ENCODE results near the gene SLC11A2. TPM values are rescaled to one million over a fixed set of nuclear protein-coding genes. Genes with fewer than 3 reads are reported as not detected.
"Not testable (repeated sequence)": the region's sequence is repeated elsewhere in the genome, so short reads cannot be mapped to it uniquely, and the experiment has no call there.

Gene SLC11A2
- total RNA-seq, 1 donor from 2014 or later, result 76.6 TPM

DNA sequence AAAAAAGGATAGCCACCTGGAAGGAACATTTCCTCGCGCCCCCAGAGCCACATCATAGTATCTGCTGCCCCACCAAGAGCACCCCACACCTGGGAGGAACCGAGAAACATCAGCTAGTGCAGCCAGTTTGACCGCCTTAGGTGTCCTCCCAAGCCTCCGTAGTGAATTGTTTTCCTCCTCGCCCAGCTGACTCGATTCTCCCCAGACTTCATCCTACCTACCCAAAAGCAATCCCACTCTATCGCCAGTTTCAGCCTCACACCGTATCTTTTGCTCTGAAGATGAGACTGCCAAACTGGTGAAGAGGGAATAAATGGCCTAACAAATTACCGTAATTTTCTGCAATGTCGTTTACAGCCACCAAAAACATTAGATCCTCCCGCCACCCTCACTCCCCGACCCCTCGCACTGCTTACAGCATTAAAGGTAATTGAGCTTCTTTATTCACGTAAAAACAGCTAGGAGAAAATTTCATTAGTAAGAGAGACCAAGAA is 1.2 kb upstream of the SLC11A2 start:
- DNase-seq (ENCODE audit: low spot score), result no peak

DNA sequence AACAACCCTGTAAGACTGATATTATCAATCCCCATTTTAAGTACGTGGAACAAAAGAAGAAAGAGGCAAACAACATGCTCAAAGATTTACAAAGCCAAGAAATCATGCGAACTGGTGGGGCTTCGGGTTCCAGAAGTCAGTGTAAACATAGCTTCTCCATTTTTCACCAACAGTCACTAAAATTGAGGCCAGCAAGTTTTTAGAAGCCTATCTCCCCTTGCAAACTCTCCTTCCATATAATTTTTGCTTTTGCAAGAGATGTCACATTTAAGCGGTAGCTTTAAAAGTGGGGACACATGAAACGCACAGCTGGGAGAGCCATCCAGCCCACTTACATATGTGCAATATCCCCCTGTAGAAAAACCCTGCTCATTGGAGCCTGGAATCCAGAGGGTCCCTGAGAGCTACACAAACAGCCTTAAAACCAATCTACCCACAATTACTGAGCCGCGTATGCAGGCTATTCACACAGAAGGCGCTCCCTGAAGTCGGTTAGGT is 797 bp downstream of the SLC11A2 start:
- peak; percentile 20 for DNase-seq (ENCODE audit: low spot score)

DNA sequence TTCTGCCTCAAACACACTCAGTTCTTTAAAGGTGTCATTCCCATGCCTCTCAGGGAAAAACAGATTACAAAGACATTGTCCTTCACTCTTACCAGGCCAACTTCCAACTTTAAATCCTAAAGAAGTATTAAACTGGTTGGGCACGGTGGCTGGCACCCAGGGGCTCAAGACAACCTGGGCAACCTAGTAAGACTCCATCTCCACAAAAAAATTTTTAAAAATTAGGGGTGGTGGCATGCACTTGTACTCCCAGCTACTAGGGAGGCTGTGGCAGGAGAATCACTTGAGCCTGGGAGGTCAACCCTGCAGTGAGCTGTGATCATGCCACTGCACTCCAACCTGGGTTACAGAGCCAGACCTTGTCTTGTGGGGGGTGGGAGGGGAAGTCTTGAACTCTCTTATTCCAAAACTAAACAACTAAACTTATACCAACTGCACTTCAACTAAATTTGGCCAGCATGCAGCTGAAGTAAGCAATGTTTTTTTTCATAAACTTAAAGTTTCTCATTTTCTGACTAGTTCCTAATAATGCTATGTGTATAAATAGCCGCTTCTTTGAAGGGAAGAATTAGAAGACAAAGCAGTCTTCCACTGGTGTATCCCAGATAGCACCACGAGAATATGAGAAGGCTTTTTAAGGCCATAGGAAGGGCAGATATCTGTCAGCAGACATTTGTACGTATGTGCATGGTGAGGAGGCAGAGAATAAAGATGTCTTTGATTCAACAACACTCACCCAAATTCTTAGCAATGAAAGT is 2.4 kb downstream of the SLC11A2 start:
- no peak for DNase-seq (ENCODE audit: low spot score)

DNA sequence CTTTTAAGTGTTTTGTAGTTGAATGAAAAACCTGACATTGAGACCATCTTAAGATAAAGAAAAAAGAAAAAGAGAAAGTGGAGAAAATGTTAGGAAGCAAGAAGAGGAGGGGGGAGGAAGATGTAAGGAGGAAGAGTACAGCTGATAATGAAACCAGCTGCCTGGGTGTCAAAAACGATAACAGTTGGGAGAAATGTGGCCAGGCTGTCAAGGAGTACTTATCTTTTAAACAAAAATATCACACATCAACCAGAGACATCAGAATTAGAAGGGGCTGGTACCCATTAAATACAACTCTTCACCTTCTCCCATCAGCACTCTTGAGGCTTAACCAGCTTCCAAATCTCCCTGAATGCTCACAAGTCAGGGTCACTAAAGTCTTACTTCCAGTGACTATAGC is 4.5 kb downstream of the SLC11A2 start:
- DNase-seq (ENCODE audit: low spot score), result no peak

DNA sequence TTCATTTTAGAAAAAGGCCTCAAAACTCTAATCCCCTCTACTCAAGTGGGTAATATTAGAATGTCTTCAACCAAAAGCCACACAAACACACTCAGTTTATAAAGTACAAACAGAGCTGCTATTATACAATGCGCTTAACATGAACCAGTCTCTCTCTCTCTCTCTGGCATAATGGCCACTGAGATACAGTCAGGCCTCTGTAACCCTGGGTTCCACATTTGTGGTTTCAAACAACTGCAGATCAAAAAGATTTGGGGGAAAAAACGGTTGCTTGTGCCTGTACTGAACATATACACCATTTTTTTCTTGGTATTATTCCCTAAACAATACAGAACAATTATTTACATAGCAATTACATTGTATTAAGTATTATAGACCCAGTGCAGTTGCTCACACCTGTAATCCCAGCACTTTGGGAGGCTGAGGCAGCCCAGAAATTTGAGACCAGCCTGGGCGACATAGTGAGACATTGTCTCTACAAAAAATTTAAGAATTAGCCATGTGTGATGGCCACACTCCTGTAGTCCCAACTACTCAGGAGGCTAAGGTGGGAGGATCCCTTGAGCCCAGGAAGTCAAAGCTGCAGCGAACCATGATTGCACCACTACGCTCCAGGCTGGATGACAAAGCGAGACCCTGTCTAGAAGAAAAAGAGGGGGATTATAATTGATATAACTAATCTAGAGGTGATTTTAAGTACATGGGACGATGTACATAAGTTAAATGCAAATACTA is 5.6 kb downstream of the SLC11A2 start:
- DNase-seq (ENCODE audit: low spot score), result no peak

DNA sequence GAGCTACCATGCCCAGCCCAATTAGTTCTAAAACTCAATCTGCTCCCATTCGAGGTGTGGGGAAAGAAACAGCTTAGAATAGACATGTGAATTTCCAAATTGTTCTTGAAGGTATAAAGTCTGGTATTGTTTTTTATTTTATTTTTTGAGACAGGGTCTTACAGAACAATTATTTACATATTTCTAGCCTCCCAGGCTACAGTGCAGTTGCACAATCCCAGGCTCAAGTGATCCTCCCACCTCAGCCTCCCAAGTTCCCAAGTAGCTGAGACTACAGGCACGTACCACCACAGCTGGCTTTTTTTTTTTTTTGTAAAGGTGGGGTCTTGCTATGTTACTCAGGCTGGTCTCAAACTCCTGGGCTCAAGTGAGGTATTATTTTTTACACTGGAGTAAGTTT is 6.3 kb downstream of the SLC11A2 start:
- no peak for DNase-seq (ENCODE audit: low spot score)

DNA sequence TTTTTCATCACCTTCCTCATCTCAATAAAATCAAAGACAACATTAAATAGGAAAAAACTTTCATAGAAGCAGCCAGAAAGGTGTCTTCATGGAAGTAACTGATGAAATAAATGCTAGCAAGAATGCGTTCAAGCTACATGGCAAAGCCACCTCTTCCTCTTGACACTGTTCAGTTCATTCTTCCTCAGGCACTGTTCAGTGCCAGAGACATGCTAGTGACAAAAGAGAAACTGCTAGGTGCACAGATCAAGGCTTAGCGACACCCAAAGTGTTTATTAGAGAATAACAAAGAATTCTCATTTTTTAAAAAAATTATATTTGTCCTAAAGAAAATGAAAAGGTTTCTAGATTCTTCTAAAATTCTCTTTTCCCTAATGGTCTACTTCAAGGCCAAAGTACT is 7.2 kb downstream of the SLC11A2 start:
- no peak for DNase-seq (ENCODE audit: low spot score)

DNA sequence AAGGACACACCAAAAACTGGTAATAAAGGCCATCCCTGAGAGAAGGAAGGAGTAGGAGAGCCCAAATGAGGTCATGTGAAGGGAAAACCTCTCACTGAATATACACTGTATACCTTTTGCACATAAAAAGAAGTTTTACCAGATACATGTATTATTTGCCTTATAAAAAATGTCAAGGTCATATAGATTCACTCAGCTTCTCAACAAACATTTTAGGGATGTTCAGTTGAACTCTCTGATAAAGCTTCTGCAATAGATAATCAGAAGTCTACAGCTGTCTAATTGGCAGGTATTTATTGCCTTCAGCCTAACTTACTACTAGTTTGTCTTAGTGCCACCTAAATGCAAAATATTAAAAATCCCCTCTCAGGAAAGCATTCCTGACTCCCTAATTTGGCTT is 8.7 kb downstream of the SLC11A2 start:
- no peak for DNase-seq (ENCODE audit: low spot score)

DNA sequence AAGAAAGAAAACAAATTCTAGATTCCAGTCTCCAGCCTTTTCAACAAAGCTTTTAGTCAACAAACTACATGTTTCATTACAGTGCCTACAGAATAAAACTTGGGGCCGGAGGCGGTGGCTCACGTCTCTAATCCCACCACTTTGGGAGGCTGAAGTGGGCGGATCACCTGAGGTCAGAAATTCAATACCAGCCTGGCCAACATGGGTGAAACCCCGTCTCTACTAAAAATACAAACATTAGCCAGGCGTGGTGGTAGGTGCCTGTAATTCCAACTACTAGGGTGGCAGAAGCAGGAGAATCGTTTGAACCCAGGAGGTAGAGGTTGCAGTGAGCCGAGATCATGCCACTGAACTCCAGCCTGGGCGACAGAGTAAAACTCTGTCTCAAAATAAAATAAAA is 11.7 kb downstream of the SLC11A2 start:
- DNase-seq (ENCODE audit: low spot score), result not testable (repeated sequence)

DNA sequence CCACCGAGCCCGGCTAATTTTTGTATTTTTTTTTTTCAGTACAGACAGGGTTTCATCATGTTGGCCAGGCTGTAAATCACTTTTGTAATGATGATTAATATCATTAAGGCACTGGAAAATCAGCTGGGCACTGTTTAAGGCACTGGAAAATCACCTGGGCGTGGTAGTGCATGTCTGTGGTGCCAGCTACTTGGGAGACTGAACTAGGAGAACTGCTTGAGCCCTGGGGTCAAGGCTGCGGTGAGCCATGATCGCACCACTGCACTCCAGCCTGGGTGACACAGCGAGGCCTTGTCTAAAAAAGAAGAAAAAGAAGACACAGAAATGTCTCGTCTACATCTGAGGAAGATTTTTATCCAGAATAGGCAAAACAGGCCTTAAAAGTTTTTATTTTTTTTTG is 12.7 kb downstream of the SLC11A2 start:
- no peak for DNase-seq (ENCODE audit: low spot score)

DNA sequence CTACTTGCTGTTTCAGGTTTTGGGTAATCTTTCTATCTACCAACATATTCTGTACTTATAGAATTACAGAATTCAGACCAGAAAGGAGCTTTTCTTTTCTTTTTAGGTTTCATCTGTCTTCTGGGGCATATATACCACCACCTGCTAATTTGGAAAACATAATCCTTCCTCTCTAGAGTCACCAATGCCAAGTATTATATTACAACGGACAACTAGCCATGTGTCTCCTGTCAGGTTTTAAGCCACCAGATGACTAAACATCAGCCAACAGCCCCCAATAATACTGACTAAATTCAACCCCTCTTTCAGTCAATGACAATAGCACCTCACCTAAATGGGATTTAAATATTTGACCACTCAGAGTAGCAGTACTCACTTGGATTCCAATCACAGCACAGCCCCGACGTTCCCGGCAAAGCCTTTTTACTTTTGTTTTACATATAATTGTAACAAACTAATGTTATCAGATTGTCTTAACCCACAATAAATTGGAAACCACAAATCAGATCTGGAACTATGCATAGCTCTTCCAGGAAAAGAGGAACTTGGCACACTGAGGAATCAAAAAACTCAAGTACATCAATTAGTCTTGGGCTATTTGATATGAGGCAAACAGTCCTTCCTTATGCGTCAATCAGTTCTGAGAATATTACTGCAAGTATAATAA is 13.5 kb downstream of the SLC11A2 start:
- DNase-seq (ENCODE audit: low spot score), result no peak

DNA sequence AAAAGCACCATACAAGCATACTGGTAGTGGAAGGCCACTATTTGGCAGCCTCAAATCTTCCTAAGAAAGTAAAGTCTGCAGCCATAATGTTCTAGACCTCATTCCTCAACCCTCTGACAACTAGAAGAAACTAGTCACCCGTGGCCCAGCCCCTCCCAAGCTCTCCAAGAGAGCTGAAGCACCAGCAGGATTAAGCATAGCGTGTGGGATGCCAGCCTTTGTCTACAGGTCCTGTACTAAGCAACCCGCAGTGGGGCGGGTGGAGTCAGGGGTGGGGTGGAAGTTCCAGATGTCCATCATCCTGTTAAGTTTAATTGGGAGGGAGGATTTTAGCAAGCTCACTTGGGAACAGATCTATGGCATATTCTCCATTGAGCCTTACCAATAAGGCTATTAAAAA is 14.2 kb downstream of the SLC11A2 start:
- DNase-seq (ENCODE audit: low spot score), result no peak

DNA sequence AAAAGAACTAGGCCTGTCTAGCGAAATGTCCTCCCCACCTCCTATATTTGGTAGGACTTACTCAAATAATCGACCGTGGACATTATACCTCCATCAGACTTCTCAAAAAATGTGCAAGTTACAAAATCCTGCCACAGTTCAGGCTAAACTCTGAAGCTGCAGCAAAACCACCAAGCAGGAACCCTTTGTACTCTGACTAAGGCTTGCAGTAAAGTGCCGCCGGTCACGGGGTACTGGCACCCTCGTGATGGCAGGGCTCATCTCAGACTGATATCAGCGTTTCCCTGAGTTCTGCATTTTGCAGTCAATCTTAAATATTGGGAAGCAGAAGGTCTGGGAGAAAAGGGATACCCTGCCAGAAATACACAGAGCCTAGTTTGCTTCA is 17.1 kb downstream of the SLC11A2 start:
- DNase-seq (ENCODE audit: low spot score), result peak; percentile 70

DNA sequence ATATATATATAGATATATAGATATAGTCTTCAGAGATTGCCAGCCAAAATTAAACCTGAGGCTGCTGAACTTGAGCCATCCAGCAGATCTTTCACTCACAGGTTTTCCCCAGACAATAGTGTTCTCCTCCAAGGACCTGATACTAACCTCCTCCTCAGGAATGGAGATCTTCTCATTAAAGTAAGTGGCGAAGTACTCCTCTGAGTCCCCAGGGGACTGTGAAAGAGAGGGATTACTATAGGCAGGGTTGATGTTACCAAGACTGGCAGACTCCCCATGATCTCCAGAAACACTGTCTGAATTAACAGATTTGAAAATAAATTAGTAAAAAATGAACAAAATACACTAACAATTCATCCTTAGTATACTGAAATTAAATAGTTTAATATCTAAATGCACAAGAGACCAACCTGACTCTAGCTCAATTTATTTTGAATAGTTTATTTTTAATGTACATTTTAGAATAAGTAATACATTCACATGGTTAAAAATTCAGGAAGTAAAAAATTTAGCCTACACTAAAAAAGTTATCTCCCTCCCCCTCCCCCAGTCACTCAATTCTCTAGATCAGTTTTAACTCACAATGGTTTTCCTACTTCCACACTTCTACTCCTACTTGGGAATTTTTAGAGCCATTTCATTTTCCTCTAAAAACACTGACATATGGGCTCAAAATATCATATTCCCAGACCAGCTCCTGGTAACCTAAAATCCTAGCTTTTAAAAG is 17.7 kb downstream of the SLC11A2 start:
- no peak for DNase-seq (ENCODE audit: low spot score)

DNA sequence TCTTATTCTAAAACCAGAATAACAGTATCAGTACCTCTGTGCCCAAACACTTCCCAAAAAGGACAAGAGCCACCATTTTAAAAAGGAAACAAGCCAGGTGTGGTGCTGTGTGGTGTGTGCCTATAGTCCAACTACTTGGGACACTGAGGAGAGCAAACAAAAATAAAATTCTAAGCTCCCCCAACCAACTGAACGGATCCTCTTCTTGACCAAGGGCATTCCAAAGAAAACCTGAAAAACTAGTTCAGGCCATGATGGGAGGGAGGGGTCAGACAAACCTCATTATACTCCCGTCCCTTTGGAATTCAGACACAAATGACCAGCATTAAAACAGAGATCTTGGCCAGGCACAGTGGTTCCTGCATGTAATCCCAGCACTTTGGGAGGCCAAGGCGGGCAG is 20.5 kb downstream of the SLC11A2 start:
- DNase-seq (ENCODE audit: low spot score), result peak; percentile 35

DNA sequence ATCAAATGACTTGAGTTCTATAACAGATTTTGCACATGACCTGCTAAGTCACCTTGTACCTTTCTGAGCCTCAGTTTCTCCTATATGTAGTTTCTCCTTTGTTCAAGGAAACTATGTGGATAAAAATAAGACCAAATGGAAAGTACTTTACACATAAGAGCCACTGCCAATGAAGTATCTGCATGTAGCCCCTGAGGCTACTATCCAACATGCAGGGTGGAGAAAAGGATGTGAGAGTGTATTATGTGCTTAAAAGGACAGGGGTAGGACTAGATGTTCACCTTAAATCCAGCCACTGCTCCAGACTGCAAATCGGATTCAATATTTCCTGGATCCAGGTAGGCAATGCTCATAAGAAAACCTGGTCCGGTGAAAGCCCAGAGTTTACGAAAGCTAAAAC is 21.2 kb downstream of the SLC11A2 start:
- no peak for DNase-seq (ENCODE audit: low spot score)

DNA sequence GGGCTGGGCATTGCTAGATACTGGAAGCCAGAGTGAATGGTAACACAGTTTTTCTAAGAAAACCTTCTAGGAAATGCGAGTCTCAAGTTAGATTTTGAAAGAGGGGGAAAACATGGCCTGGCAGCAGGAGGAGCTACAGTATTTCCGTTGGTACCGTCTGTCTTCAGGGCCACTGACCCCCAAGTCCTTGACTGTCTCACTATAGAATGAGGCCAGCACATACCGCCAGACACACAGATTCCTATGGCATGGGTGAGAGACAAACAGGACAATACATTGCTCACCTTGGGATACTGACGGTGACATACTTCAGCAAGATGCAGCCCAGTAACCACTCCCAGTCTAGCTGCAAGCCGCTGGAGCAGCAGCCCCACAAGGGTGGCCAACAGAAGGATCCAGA is 21.7 kb downstream of the SLC11A2 start:
- DNase-seq (ENCODE audit: low spot score), result no peak

DNA sequence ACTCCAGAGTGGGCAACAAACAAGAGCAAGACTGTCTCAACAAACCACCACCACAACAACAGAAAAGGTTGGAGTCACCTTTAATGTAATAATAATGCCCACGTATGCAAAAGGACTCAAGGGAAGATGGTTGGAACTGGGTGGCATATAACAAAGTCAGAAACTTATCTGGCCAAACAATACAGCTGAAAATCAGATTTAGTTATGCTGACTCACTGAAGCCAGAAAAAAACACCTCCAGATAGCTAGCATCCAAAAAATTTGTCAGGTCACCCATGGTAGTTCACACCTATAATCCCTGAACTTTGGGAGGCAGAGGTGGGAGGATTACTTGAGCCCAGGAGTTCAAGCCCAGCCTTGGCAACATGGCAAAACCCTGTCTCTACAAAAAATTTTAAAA is 24.4 kb downstream of the SLC11A2 start:
- DNase-seq (ENCODE audit: low spot score), result no peak

DNA sequence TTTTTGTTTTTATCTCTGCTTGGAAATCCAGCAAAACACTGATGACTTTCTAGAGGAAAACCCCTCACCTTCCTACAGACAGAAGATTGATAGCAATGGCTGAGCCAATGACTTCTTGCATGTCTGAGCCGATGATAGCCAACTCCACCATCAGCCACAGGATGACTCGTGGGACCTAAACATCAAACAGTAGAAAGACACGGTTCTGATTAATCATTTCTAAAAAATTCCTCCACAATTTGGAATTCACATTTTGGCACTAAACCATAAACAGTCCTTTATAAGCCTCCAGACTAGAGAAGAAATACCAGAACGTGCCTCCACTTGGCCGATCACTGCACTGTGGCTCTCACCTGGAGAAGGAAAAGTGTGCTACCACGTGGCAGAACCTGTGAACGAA is 25.9 kb downstream of the SLC11A2 start:
- DNase-seq (ENCODE audit: low spot score), result no peak

DNA sequence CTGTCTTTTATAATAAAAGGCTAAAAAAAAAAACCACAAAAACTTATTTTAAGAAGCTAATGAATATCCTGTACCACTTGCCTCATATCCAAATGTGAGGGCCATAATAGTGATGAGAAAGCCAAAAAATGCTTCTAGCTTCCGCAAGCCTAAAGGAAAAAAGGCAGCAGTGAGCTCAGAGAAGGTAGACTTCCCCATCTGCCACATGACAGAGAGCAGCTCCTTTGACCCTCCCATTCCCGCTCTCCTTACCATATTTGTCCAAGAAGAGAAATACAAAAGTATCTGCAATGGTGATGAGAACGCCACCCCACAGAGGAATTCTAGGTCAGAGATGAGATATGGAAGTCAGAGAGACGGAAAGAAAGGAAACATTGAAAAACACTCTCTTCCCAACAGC is 27.1 kb downstream of the SLC11A2 start:
- no peak for DNase-seq (ENCODE audit: low spot score)

DNA sequence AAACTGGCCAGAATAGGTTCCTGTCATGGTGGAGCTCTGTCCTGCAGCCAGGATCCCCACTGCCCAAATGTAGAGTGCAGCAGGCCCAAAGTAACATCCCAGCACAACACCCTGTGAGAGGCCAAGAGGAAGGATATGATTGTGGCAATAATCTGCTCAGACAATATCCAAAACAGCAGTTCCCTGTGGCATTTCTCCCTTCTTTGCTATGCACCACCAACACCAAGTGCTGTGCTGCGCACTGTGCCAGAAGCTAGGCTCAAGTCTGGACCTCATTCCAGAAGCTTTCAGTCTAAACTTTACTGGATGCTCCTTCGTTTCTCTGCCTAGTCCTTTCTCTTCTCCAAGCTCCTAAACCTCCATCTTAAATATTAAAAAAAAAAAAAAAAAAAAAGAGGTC is 33.4 kb downstream of the SLC11A2 start:
- peak; percentile 23 for DNase-seq (ENCODE audit: low spot score)

DNA sequence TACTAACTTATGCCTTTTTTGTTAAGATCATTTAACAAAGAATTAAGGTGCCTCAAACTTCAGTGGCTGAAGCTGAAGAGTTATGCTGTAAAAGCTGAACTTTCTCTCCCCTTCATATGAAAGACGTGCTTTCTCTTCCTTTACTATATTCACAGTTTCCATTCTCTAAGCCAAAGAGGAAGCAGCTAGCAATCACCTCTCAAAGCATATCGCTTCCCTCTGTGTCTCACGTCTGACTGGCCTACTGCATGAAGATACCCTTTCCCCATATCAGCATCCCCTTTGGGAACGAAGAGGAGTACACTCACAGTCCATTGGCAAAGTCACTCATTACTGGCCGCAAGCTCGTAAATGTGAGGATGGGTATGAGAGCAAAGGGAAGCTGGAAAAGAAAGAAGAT is 34.9 kb downstream of the SLC11A2 start:
- no peak for DNase-seq (ENCODE audit: low spot score)
